HG02852 (cell line): ENCODE data around the gene FXN.
"Not testable (repeated sequence)": the region's sequence is repeated elsewhere in the genome, so short reads cannot be mapped to it uniquely, and the experiment has no call there.

Source experiments
- ATAC-seq: cut with Tn5 transposase; IDR thresholded peaks from one replicate; pipeline ENCODE4 v1.9.1; 2021; ENCODE audit warnings: mild to moderate bottlenecking, moderate library complexity; ENCODE audit not compliant: unreplicated experiment

The FXN gene

GRCh38 chr9:69065660-69066059 is 30.1 kb downstream of the FXN start:
- no peak for ATAC-seq

GRCh38 chr9:69066955-69067354 is 31.4 kb downstream of the FXN start:
- ATAC-seq, result no peak

GRCh38 chr9:69070201-69070600 is 34.6 kb downstream of the FXN start:
- no peak for ATAC-seq

- no peak for ATAC-seq
These were observed 35.5 kb downstream of the FXN start for GRCh38 chr9:69071059-69071458.

- no peak for ATAC-seq
These were observed 37.6 kb downstream of the FXN start for GRCh38 chr9:69073103-69073502.

GRCh38 chr9:69074801-69075200 is 39.2 kb downstream of the FXN start:
- ATAC-seq, result no peak

- no peak for ATAC-seq
These were observed 41.0 kb downstream of the FXN start for GRCh38 chr9:69076550-69076949.

- ATAC-seq, result no peak
These were observed 42.5 kb downstream of the FXN start for GRCh38 chr9:69078069-69078468.

- no peak for ATAC-seq
These were observed 43.0 kb downstream of the FXN start for GRCh38 chr9:69078581-69078980.

GRCh38 chr9:69079186-69079585 is 43.6 kb downstream of the FXN start:
- no peak for ATAC-seq

- ATAC-seq, result no peak
These were observed 45.7 kb downstream of the FXN start for GRCh38 chr9:69081261-69081660.

- no peak for ATAC-seq
These were observed 47.8 kb downstream of the FXN start for GRCh38 chr9:69083321-69083720.

- ATAC-seq, result no peak
These were observed 50.2 kb downstream of the FXN start for GRCh38 chr9:69085569-69086283.

GRCh38 chr9:69086312-69086711 is 50.8 kb downstream of the FXN start:
- ATAC-seq, result no peak

- no peak for ATAC-seq
These were observed 51.2 kb downstream of the FXN start for GRCh38 chr9:69086769-69087168.

GRCh38 chr9:69089082-69089481 is 53.5 kb downstream of the FXN start:
- no peak for ATAC-seq

GRCh38 chr9:69089491-69089890 is 53.9 kb downstream of the FXN start:
- no peak for ATAC-seq

GRCh38 chr9:69090140-69090750 is 54.7 kb downstream of the FXN start:
- no peak for ATAC-seq

- ATAC-seq, result no peak
These were observed 55.4 kb downstream of the FXN start for GRCh38 chr9:69090946-69091345.

GRCh38 chr9:69093471-69094103 is 58.0 kb downstream of the FXN start:
- ATAC-seq, result no peak

- ATAC-seq, result not testable (repeated sequence)
These were observed 59.0 kb downstream of the FXN start for GRCh38 chr9:69094361-69095135.

GRCh38 chr9:69097064-69097463 is 61.5 kb downstream of the FXN start:
- ATAC-seq, result no peak
